ENCODE measurements around the gene SIL1. TPM values are rescaled to one million over a fixed set of nuclear protein-coding genes. Genes with fewer than 3 reads are reported as not detected.

The SIL1 gene
- polyA plus RNA-seq, 1 donor (not counting 4 experiments of a cell fraction or from before 2014, with no cell fraction given), result 45.4 TPM

DNA sequence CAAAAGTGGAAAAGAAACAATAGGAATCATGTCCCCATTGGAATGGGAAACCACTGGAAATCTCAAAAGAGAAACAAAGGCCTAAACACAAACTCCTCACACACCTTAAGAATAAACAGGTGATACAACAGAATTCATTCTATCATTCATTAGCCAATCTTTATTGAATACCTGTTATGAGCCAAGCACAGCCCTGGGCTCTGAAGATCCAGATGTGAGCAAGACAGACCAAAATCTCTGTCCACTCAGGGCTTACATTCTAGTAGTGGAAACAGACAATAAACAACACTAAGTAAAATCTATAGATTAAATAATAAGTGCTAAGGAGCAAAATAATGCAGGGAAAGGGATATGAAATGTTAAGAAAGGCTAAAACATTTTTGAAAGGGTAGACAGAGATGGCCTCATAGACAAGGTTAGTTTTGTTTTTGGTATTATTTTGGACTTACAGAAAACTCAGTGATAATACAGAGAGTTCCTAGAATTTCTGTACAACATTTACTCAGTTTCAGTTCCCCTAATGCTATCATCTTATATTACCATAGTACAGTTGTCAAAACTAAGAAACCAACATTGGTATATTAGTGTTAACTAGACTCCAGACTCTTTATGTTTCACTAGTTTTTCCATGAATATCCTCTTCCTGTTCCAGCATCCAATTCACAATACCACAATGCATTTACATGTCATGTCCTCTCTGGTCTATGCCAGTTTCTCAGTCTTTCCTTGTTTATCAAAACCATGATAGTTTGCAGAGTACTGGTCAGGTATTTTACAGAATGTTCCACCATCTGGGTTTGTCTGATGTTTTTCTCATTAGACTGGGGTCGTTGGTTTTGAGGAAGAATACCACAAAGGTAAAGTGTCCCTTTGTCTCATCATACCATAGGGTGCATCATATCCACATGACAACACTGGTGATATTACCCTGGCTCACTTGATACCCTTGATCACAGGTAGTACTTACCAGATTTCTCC is 103.7 kb downstream of the SIL1 start:
- peak; percentile 52 for FAIRE-seq
- H3K27ac ChIP-seq (ENCODE audit: control insufficient read depth, insufficient read depth, low read length), result no peak overlapping the region
- no peaks in the 10 kb centered on the region for H3K27me3 ChIP-seq (ENCODE audit: control insufficient read depth, extremely low read depth, insufficient read depth, low read length)
- no peaks in the 10 kb centered on the region for H3K4me1 ChIP-seq (ENCODE audit: control insufficient read depth, extremely low read depth, insufficient read depth, low read length)
- no peak overlapping the region for H2AFZ ChIP-seq (ENCODE audit: control insufficient read depth, low read length)
- no peak overlapping the region for H3K4me2 ChIP-seq (ENCODE audit: control insufficient read depth, extremely low read depth, insufficient read depth, low read depth, low read length)
- no peaks in the 10 kb centered on the region for H3K9me1 ChIP-seq (ENCODE audit: control insufficient read depth, extremely low read depth, insufficient read depth, low read length)
- no peak overlapping the region for H3K9ac ChIP-seq (ENCODE audit: control insufficient read depth, extremely low read depth, insufficient read depth, low read length)
- DNase-seq (ENCODE audit: low read depth, low spot score), result no peak
- no peaks in the 10 kb centered on the region for H3K9me3 ChIP-seq (ENCODE audit: control insufficient read depth, low read depth, low read length)
- H3K4me3 ChIP-seq (ENCODE audit: control insufficient read depth in 2 of 3, extremely low read depth in 1 of 3, insufficient read depth in 2 of 3, low read depth in 1 of 3, low read length in 3 of 3), result no peak overlapping the region
- dilution Hi-C loops (cut with MboI; ENCODE audit: extremely low pct_ligation_motif_present, low sequenced_read_pairs), result no loop called here
- TF ChIP-seq EZH2 (IDR thresholded peaks at IDR 0.05; ENCODE audit: low read length), result no peak
- TF ChIP-seq, protein P1, sequence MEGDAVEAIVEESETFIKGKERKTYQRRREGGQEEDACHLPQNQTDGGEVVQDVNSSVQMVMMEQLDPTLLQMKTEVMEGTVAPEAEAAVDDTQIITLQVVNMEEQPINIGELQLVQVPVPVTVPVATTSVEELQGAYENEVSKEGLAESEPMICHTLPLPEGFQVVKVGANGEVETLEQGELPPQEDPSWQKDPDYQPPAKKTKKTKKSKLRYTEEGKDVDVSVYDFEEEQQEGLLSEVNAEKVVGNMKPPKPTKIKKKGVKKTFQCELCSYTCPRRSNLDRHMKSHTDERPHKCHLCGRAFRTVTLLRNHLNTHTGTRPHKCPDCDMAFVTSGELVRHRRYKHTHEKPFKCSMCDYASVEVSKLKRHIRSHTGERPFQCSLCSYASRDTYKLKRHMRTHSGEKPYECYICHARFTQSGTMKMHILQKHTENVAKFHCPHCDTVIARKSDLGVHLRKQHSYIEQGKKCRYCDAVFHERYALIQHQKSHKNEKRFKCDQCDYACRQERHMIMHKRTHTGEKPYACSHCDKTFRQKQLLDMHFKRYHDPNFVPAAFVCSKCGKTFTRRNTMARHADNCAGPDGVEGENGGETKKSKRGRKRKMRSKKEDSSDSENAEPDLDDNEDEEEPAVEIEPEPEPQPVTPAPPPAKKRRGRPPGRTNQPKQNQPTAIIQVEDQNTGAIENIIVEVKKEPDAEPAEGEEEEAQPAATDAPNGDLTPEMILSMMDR (optimal IDR thresholded peaks at IDR 0.05 in 1 of 3, IDR thresholded peaks at IDR 0.05 in 1 of 3, conservative IDR thresholded peaks at IDR 0.05 in 1 of 3; ENCODE audit: extremely low read depth in 1 of 3, insufficient read depth in 2 of 3, low read length in 3 of 3), result no peak
- H3K36me3 ChIP-seq (ENCODE audit: control insufficient read depth in 2 of 2, extremely low read depth in 1 of 2, insufficient read depth in 2 of 2, low read length in 2 of 2), result peaks cover 0 to 3% of the 10 kb centered on the region in 2 experiments
- no peaks in the 10 kb centered on the region for H4K20me1 ChIP-seq (ENCODE audit: control insufficient read depth, extremely low read depth, insufficient read depth, low read length)
- H3K79me2 ChIP-seq (ENCODE audit: control insufficient read depth, insufficient read depth, low read length), result no peaks in the 10 kb centered on the region

GRCh38 chr5:139092741-139093343 is 105.3 kb downstream of the SIL1 start:
- Histone ChIP-seq H3K36me3 (ENCODE audit: control insufficient read depth in 2 of 2, extremely low read depth in 1 of 2, insufficient read depth in 2 of 2, low read length in 2 of 2) (peaks cover 0 to 3% of the 10 kb centered on the region in 2 experiments), H3K4me1 (ENCODE audit: control insufficient read depth, extremely low read depth, insufficient read depth, low read length) (no peaks in the 10 kb centered on the region), H2AFZ (ENCODE audit: control insufficient read depth, low read length) (no peak overlapping the region), H3K9ac (ENCODE audit: control insufficient read depth, extremely low read depth, insufficient read depth, low read length) (no peak overlapping the region), H3K4me3 (ENCODE audit: control insufficient read depth in 2 of 3, extremely low read depth in 1 of 3, insufficient read depth in 2 of 3, low read depth in 1 of 3, low read length in 3 of 3) (no peak overlapping the region), H3K9me3 (ENCODE audit: control insufficient read depth, low read depth, low read length) (no peaks in the 10 kb centered on the region), H3K4me2 (ENCODE audit: control insufficient read depth, extremely low read depth, insufficient read depth, low read depth, low read length) (no peak overlapping the region), H3K27ac (ENCODE audit: control insufficient read depth, insufficient read depth, low read length) (no peak overlapping the region), H3K9me1 (ENCODE audit: control insufficient read depth, extremely low read depth, insufficient read depth, low read length) (no peaks in the 10 kb centered on the region), H3K79me2 (ENCODE audit: control insufficient read depth, insufficient read depth, low read length) (no peaks in the 10 kb centered on the region), H4K20me1 (ENCODE audit: control insufficient read depth, extremely low read depth, insufficient read depth, low read length) (no peaks in the 10 kb centered on the region), H3K27me3 (ENCODE audit: control insufficient read depth, extremely low read depth, insufficient read depth, low read length) (no peaks in the 10 kb centered on the region)
- TF ChIP-seq EZH2 (IDR thresholded peaks at IDR 0.05; ENCODE audit: low read length), result no peak
- TF ChIP-seq, protein P1 (optimal IDR thresholded peaks at IDR 0.05 in 1 of 3, IDR thresholded peaks at IDR 0.05 in 1 of 3, conservative IDR thresholded peaks at IDR 0.05 in 1 of 3; ENCODE audit: extremely low read depth in 1 of 3, insufficient read depth in 2 of 3, low read length in 3 of 3), result no peak
- DNase-seq (ENCODE audit: low read depth, low spot score) (no peak), FAIRE-seq (no peak)
- dilution Hi-C loops (cut with MboI; ENCODE audit: extremely low pct_ligation_motif_present, low sequenced_read_pairs), result no loop called here
